GM19324 (cell line): ENCODE data around the gene GOLPH3L.
A peak's percentile ranks its signal among the peaks of the same experiment; 100 is the strongest.
"Not testable (repeated sequence)": the region's sequence is repeated elsewhere in the genome, so short reads cannot be mapped to it uniquely, and the experiment has no call there.

Experiments used
- ATAC-seq: cut with Tn5 transposase; IDR thresholded peaks from one replicate; pipeline ENCODE4 v1.9.1; 2021; ENCODE audit warnings: mild to moderate bottlenecking, moderate library complexity; ENCODE audit not compliant: unreplicated experiment, low FRiP score

GOLPH3L gene

DNA sequence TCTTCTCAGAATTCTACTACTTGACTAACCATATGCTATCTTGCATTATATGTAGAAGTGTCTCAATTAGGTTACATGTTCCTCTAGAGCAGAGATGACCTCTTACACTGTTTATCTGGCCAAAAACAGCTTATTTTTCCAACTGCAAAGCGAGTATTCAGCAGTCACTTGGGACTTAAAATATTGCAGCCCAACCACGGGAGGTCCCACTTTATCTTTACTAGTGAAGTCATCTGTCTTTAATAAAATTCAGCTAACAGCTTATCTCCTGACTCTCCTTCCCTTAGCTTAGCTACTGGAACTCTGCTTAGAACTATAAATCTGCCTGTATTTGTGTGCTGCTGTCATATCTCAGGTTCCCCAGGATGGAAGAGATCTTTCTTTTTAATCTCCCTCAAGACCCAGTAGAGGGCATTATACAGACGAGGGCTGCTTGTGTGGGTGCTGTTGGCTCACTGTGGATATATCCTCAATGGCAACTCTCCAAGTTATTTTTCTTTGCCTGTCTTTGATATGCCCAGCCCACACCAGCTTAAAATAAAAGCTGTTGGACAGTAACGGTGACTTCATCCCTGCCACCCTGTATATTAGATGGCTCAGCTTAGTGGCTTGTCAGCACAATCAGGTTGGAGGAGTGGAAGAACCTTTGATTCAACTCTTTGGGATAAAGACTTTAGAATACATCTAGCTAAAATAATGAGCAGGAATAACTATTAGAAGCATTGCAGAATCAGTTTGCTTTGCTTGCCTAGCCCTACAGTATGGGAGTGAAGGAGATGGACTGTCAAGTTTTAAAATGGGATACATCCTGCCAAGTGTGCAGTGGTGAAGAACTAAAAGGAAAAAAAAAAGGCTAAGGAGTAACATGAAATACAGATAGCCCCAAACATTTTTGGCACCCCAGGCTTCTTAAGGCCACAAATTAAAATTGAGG, 77.1 kb downstream of the GOLPH3L start:
- ATAC-seq = no peak

DNA sequence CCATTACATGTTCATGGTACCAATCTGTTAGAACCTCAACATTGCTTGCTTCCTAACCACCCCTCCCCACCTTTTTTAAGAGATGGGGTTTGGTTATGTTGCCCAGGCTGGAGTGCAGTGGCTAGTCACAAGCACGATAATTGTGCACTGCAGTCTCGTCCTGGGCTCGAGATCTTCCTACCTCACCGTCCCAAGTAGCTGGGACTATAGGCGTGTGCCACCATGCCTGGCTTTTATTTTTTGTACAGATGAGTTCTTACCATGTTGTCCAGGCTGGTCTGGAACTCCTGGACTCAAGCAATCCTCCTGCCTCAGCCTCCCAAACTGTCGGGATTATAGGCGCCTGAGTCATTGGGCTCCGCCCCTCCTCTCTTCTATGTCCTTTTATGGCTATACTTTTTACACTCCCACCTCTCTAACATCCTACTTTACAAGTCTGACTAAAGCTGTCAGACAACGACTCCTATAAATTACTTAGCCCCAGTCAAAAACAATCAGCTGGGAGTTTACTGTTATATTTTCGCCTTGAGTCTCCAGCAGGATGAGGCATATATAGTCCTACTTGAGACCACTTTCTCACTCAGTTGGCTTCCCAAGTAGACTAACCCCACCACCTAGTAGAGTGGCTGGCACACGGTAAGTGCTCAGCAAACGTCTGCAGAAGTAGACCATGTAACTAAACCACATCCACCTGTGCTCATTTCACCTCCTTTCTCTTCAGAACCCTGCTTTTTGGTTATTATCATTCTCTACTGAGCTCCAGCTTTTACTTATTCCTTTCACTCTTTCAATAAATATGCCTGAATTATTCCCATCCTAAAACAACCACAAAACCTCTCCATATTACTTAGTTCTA, 81.4 kb downstream of the GOLPH3L start:
- no peak for ATAC-seq

DNA sequence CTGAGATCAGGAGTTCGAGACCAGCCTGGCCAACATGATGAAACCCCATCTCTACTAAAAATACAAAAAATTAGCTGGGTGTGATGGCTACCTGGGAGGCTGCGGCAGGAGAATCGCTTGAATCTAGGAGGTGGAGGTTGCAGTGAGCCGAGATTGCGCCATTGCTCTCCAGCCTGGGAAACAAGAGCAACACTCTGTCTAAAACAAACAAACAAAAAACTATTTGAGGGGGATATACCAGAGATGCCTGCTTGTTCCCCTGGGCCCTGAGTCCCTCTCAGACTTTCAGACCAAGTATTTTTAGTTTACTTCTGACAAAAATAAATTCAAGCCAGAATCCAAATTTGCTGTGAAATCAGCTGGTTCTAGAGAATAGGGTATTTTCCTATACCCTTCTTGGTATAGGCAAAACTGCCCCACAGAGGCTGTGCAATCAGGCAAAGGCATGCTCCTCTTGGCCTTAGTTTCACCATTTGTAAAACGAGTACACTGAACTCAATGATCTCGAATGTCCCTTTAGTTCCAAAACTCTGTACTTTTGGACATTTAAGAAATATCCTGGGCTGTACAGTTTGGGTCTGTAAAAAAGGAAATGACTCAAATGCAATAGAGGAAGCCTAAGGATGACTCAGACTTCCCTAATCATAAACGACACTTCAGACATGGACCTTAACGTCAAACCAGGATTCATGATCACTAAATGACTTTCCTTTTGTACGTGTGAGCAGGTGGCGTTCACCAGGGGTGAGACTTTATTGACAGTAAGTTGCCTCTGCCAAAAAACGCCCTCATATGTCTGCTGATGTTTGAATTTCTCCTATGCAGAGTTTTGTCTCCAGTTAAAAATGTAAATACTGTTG, 83.7 kb downstream of the GOLPH3L start:
- no peak for ATAC-seq

DNA sequence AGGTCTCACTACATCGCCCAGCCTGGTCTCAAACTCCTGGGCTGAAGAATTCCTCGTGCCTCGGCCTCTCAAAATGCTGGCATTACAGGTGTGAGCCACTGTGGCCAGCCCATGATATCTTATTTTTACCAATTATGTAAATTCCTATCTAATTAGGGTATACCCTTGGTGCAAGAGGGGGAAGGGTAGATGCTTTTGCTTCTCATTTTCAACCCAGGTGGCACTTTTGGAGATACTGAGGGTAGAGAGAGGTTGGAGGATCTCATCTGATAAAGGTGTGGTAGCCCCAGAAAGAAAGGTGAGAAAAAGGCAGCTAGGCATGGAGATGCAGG, 85.0 kb downstream of the GOLPH3L start:
- ATAC-seq = peak; percentile 7

DNA sequence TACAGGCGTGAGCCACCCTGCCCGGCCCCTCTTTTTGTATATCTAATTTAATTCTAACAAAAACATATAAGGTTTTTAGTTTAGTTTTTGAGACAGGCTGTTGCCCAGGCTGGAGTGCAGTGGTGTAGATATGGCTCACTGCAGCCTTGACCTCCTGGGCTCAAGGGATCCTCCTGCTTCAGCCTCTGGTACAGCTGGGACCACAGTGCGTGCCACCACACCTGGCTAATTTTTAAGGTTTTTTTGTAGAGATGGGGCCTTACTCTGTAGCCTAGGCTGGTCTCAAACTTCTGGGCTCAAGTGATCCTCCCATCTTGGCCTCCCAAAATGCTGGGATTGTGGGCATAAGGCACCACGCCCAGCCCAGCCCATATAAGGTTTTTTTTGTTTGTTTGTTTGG, 86.4 kb downstream of the GOLPH3L start:
- no peak for ATAC-seq

DNA sequence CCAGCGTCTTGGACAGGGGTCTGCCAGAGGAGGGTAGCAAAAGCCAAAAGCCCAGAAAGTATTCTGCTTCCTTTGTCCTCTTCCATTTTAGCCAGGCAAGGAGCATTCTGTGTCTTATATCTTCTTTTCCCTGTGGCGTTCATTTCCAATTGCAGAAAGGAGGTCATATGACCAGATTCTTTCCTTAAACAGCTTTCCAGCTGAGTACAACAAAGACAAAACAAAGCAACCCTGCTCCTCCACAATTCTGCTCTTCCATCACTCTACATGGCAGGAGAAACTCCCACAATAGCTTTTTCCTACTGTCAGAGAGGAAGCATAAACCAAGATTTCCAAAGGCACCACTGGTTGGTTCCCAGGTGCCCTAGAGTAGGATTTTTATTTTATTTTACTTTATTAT, 87.2 kb downstream of the GOLPH3L start:
- ATAC-seq = no peak

DNA sequence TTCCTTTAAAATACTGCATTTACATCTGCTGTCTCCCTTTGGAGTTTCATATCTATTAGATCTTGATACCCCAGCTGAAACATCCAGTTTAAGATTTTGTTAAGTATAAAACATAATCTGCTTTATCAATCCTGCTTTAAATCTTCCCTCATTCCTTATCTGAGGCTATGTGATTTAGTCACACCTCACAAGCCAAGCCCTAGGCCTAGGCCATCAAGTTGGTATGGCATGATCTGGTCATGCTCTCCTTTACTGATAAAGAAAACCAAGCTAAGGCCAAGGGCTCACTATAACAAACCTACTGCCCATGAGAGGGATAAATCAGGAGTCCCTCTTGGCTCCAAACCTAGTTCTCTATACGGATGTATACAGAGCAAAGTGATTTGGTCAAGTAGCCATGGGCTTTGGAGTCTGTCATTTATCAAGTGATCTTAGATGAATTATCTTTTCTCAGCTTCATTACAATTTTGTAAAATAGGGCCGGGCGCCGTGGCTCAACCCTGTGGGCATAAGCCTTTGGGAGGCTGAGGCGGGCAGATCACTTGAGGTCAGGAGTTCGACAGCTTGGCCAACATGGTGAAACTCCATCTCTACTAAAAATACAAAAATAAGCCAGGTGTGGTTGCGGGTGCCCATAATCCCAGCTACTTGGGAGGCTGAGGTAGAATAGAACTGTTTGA, 90.4 kb downstream of the GOLPH3L start:
- ATAC-seq = no peak

DNA sequence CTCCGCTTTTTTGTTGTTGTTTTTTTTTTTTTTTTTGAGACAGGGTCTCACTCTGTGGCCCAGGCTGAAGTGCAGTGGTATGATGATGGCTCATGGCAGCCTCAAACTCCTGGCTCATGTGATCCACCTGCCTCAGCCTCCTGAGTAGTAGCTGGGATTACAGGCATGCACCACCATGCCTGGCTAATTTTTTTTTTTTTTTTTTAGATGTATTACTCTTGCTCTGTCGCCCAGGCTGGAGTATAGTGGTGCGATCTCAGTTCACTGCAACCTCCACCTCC, 91.6 kb downstream of the GOLPH3L start:
- ATAC-seq = not testable (repeated sequence)

DNA sequence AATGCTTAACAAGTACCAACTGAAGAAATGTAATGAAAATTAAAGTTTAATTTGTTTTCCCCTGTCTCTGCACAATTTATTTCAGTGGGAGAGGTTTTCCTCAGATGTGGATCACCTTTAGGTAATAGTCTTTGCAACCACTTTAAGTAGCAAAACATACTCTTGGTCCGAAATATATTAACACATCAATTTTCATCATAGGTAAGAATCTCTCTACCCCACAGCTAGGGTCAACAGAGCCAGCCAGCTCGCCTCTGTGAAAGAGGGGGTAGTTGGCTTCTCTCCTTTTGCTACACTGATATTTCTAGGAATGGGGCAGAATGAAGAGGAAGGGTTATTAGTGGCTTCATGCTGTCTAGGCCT, 92.7 kb downstream of the GOLPH3L start:
- no peak for ATAC-seq

DNA sequence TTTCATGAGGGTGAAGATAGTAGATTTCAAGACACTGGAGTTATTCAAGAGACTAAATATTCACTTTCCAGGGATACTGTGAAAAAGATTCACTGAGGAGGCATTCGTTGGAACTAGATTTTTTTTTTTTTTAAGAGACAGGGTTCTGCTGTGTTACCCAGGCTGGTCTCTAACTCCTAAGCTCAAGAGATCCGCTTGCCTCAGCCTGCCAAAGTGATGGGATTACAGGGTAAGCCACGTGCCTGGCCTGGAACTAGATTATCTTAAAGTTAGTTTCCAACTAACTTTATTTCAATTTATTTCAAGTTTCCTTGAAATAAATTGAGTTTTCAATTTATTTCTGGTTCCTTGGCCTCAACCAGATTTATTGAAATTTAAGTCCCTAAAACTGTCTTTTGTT, 93.2 kb downstream of the GOLPH3L start:
- no peak for ATAC-seq

DNA sequence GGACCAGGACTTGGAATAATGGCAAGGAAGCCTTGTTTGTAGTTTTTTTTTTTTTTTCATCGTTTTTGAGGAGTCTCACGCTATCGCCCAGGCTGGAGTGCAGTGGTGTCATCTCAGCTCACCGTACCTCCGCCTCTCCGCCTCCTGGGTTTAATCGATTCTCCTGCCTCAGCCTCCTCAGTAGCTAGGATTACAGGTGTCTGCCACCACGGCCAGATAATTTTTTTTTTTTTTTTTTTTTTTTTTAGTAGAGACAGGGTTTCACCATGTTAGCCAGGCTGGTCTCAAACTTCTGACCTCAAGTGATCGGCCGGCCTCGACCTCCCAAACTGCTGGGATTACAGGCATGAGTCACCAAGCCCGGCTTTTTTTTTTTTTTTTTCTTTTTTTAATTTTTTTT, 94.6 kb downstream of the GOLPH3L start:
- not testable (repeated sequence) for ATAC-seq

DNA sequence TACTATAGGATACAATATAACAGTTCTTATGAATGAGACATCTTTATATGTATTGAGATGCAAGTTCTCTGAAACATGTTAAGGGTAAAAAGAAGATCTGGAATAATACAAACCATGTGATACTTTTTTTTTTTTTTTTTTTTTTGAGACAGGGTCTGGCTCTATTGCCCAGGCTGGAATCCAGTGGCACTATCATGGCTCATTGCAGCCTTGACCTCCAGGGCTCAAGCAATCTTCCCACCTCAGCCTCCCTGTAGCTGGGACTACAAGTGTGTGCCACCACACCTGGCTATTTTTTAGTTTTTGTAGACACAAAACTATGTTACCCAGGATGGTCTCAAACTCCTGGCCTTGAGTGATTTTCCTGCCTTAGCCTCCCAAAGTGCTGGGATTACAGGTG, 95.4 kb downstream of the GOLPH3L start:
- ATAC-seq = no peak

DNA sequence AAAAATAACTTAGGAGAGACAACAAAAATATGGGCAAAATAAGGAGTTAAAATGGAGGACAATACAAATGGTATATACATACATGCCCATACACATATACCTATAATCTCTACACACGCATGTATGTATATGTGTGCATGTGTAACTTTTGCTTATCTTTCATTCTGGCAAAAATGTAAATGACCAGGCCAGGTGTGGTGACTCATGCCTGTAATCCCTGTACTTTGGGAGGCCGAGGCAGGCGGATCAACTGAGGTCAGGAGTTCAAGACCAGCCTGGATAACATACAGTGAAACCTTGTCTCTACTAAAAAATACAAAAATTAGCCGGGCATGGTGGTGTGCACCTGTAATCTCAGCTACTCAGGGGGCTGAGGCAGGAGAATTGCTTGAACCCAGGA, 98.6 kb downstream of the GOLPH3L start:
- ATAC-seq = not testable (repeated sequence)

DNA sequence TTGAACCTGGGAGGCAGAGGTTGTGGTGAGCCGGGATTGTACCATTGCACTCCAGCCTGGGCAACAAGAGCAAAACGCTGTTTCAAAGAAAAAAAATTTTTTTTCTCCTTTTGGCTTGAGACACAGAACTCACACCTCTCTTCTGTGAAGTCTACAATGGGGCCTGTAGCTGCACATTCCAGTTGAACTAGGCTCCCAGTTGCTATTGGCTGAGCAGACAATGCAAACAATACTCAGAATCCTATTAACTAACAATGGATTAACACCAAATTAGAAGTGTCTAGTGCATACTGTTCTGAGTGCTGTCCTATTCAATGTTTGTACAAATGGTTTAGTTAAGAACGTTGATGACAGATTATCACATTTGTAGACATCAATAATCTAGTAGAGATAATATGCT, 100.0 kb downstream of the GOLPH3L start:
- no peak for ATAC-seq
